Testis (tissue), 3 donors: ENCODE results near the gene PTPRN2. TPM values are rescaled to one million over a fixed set of nuclear protein-coding genes. Genes with fewer than 3 reads are reported as not detected.

Experiments
- DNase-seq: peaks from one replicate; pipeline ENCODE4 v3.0.0-alpha.2; 2019
- H3K27ac ChIP-seq, 2 donors: fragments of 200-600 bp; sonication (generic); one replicate each; pipeline ENCODE4 v1.5.1; 2019
- H3K27me3 ChIP-seq: fragments of 200-600 bp; sonication (generic); one replicate; pipeline ENCODE4 v1.5.1; 2019
- H3K36me3 ChIP-seq: fragments of 200-600 bp; sonication (generic); one replicate; pipeline ENCODE4 v1.5.1; 2017; ENCODE audit warnings: low read depth; ENCODE audit errors: missing control alignments
- H3K4me1 ChIP-seq: fragments of 200-600 bp; sonication (generic); one replicate; pipeline ENCODE4 v1.5.1; 2019
- H3K4me3 ChIP-seq, 2 donors: fragments of 200-600 bp; sonication (generic); one replicate each; pipeline ENCODE4 v1.5.1; 2017 to 2019
- H3K9me3 ChIP-seq: fragments of 200-600 bp; sonication (generic); one replicate; pipeline ENCODE4 v1.5.1; 2017
- POLR2A ChIP-seq: fragments of 450-650 bp; IDR thresholded peaks from one replicate; pipeline ENCODE4 v1.6.1; 2017; ENCODE audit warnings: antibody characterized with exemption, mild to moderate bottlenecking, moderate library complexity
- WGBS, 2 donors: methylation state at CpG; one replicate each; pipeline ENCODE4 v1.1.5; 2018; 5-methylcytosine and 5-hydroxymethylcytosine counted together
- intact Hi-C: fragments of 100-400 bp; cut with DNase I; formaldehyde crosslinking; loops from one replicate; pipeline ENCODE4 v1.15.1; 2023; ENCODE audit warnings: low total_unique reads
- polyA plus RNA-seq: library from polyadenylated mRNA; stranded (reverse); fragments of 350-450 nt; fragmentation: Illumina TruSeq; extraction: RNeasy Lipid Tissue Mini Kit (QIAGEN cat#74804); gene quantifications from one replicate; pipeline ENCODE4 v1.2.3, GENCODE V29; 2014; ENCODE audit warnings: low read depth, low replicate concordance; ENCODE audit not compliant: insufficient read depth
- total RNA-seq, 2 donors: library from RNA; depleted of rRNA; stranded (reverse); fragments of >200 nt; gene quantifications; one replicate each; pipeline ENCODE4 v1.2.3, GENCODE V29; 2016
- TF ChIP-seq, protein P1 (sequence below), 3 experiments: fragments of 450-650 bp in 2 of 3; fragments of 200-600 bp in 1 of 3; sonication (generic) in 1 of 3; IDR thresholded peaks; one replicate each; pipeline ENCODE4 v1.5.1; 2016 to 2019; ENCODE audit warnings: antibody characterized with exemption in 3 of 3, mild to moderate bottlenecking in 2 of 3, moderate library complexity in 1 of 3

Gene PTPRN2
- total and polyA plus RNA-seq, 3 donors from 2014 or later, result 9.3 to 10.8 (median 9.8) TPM

DNA sequence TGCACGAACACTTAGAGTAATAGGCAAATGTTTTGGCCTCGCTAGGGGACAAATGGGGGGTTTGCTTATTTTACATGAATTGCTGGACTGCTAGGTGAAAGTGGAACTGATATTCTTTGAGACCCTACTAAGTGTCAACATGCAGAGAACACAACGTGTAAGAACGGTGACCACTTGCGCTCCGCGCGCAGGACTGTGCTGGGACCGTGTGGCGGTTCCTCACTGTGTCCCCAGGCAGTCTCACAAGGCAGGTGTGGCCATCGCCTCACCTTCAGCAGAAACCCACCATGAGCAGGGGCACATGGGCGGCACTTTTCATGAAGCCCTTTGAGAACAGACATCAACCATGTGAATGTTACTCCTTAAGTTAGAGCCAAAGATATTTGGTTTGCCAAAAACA, 27.2 kb downstream of the PTPRN2 start:
- no peaks in the 10 kb centered on the region for H3K36me3 ChIP-seq
- 89 to 96% methylated on average over 12 of the region's 12 CpGs for WGBS, 2 donors
- no peak overlapping the region for H3K4me3 ChIP-seq
- intact Hi-C loops, result no loop called here
- TF ChIP-seq, protein P1, sequence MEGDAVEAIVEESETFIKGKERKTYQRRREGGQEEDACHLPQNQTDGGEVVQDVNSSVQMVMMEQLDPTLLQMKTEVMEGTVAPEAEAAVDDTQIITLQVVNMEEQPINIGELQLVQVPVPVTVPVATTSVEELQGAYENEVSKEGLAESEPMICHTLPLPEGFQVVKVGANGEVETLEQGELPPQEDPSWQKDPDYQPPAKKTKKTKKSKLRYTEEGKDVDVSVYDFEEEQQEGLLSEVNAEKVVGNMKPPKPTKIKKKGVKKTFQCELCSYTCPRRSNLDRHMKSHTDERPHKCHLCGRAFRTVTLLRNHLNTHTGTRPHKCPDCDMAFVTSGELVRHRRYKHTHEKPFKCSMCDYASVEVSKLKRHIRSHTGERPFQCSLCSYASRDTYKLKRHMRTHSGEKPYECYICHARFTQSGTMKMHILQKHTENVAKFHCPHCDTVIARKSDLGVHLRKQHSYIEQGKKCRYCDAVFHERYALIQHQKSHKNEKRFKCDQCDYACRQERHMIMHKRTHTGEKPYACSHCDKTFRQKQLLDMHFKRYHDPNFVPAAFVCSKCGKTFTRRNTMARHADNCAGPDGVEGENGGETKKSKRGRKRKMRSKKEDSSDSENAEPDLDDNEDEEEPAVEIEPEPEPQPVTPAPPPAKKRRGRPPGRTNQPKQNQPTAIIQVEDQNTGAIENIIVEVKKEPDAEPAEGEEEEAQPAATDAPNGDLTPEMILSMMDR (IDR thresholded peaks at IDR 0.05), result no peak
- TF ChIP-seq POLR2A, result no peak
- no peak overlapping the region for H3K27ac ChIP-seq
- H3K4me1 ChIP-seq, result no peaks in the 10 kb centered on the region
- no peaks in the 10 kb centered on the region for H3K9me3 ChIP-seq
- no peaks in the 10 kb centered on the region for H3K27me3 ChIP-seq
- no peak for DNase-seq

DNA sequence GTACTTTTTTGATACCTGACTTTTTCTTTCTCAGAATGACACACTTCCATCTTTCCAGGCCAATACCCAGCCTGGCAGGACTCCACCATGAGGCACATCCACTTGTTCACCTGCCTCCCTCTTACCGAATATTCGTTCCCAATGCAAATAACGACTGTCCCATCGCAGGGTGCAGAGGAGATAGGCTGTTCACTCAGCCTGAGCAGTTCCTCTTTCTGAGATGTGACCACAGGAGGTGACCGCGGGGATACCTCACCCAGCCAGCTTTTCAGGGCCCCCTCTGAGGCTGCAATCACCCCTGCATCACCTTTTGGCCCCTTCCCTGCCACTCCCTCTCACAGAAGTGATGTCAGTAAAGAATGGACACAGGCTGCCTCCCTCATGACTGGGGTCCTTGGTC, 28.3 kb downstream of the PTPRN2 start:
- Histone ChIP-seq H3K9me3 (no peaks in the 10 kb centered on the region), H3K27ac (no peak overlapping the region), H3K4me3 (no peak overlapping the region), H3K4me1 (no peaks in the 10 kb centered on the region), H3K36me3 (no peaks in the 10 kb centered on the region), H3K27me3 (no peaks in the 10 kb centered on the region)
- DNase-seq, result no peak
- TF ChIP-seq, protein P1 (IDR thresholded peaks at IDR 0.05), result no peak
- TF ChIP-seq POLR2A, result no peak
- intact Hi-C loops, result no loop called here
- 81 to 83% methylated on average over 6 of the region's 6 CpGs for WGBS, 2 donors

DNA sequence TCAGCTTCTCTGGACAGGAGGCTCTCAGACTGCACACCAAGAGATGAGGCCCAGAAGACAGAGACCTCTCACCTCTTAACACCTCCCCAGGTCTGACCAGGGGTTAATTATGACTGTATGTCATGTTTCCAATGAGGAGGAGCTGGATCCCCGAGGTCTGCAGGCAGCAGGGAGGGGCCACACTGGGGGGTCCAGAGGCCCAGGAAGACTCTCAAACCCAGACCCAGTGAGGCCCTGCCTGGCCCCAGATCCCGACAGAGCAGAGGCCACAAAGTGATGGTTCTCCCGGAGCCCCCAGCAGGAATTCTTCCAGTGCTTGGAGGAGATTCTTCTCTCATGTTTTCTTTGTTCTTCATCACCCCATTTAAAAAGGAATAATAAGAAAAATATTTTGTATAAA, 28.8 kb downstream of the PTPRN2 start:
- no peak overlapping the region for H3K4me3 ChIP-seq
- H3K27me3 ChIP-seq, result no peaks in the 10 kb centered on the region
- H3K9me3 ChIP-seq, result no peaks in the 10 kb centered on the region
- no peak for DNase-seq
- intact Hi-C loops, result no loop called here
- H3K4me1 ChIP-seq, result no peaks in the 10 kb centered on the region
- H3K36me3 ChIP-seq, result no peaks in the 10 kb centered on the region
- 53 to 56% methylated on average over 3 of the region's 3 CpGs for WGBS, 2 donors
- H3K27ac ChIP-seq, result no peak overlapping the region
- no peak for TF ChIP-seq POLR2A
- TF ChIP-seq, protein P1 (IDR thresholded peaks at IDR 0.05), result no peak

DNA sequence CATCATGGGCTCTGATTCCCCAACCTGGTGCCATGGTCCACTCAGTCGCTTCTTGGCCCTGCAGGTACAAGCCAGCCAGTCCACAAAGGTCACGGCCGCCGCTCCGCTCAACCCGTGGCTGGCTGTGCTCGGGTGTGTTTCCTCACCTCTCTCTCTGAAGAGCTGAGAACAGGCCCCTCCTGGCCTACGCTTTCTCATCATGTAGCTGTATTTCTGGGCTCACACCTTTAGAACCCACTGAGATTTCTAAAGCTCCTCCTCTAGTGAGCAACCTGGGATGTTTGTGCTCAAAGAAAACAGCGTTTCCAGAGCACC, 30.2 kb downstream of the PTPRN2 start:
- Histone ChIP-seq H3K27me3 (no peaks in the 10 kb centered on the region), H3K36me3 (no peaks in the 10 kb centered on the region), H3K9me3 (no peaks in the 10 kb centered on the region), H3K4me3 (peak overlapping the region in 1 of 2 donors; percentile 13), H3K4me1 (no peaks in the 10 kb centered on the region), H3K27ac (no peak overlapping the region)
- intact Hi-C loops, result no loop called here
- DNase-seq, result no peak
- TF ChIP-seq, protein P1 (IDR thresholded peaks at IDR 0.05), result no peak
- no peak for TF ChIP-seq POLR2A
- WGBS, 2 donors, result 78 to 82% methylated on average over 7 to 9 of the region's 9 CpGs

DNA sequence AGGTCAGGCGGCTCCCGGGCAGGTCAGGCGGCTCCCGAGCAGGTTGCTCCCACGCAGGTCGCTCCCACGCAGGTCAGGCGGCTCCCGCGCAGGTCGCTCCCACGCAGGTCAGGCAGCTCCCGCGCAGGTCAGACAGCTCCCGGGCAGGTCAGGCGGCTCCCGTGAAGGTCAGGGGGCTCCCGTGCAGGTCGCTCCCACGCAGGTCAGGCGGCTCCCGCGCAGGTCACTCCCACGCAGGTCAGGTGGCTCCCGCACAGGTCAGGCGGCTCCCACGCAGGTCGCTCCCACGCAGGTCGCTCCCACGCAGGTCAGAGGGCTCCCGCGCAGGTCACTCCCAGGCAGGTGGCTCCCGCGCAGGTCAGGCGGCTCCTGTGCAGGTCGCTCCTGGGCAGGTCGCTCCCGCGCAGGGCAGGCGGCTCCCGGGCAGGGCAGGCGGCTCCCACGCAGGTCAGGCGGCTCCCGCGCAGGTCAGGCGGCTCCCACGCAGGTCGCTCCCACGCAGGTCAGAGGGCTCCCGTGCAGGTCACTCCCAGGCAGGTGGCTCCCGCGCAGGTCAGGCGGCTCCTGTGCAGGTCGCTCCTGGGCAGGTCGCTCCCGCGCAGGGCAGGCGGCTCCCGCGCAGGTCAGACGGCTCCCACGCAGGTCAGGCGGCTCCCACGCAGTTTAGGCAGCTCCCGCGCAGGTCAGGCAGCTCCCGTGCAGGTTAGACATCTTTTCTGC, 30.7 kb downstream of the PTPRN2 start:
- no peaks in the 10 kb centered on the region for H3K27me3 ChIP-seq
- 78 to 83% methylated on average over 48 to 53 of the region's 69 CpGs for WGBS, 2 donors
- no peak for TF ChIP-seq POLR2A
- TF ChIP-seq, protein P1 (IDR thresholded peaks at IDR 0.05), result no peak
- H3K36me3 ChIP-seq, result no peaks in the 10 kb centered on the region
- no peaks in the 10 kb centered on the region for H3K4me1 ChIP-seq
- H3K9me3 ChIP-seq, result no peaks in the 10 kb centered on the region
- H3K27ac ChIP-seq, result no peak overlapping the region
- intact Hi-C loops, result no loop called here
- DNase-seq, result no peak
- peak overlapping the region in 1 of 2 donors; percentile 13 for H3K4me3 ChIP-seq
